Mesenchymal stem cell (in vitro differentiated cells and primary cell): ENCODE data around the gene ZDHHC14.

Source experiments
- DNase-seq: peaks from one replicate; pipeline ENCODE4 v3.0.0-alpha.2; 2013
- H2AFZ ChIP-seq: one replicate; pipeline ENCODE4 v1.6.1; 2013; ENCODE audit warnings: low read depth, mild to moderate bottlenecking, control low read depth, inconsistent platforms, low read length, moderate library complexity
- H2AK5ac ChIP-seq: 2 replicates; pipeline ENCODE4 v1.6.1; 2013; ENCODE audit warnings: low read length, moderate library complexity, mild to moderate bottlenecking, inconsistent platforms; ENCODE audit not compliant: severe bottlenecking
- H2BK120ac ChIP-seq: one replicate; pipeline ENCODE4 v1.6.1; 2013; ENCODE audit warnings: low read depth, mild to moderate bottlenecking, inconsistent platforms, low read length, moderate library complexity
- H2BK12ac ChIP-seq, 2 experiments: one replicate each; pipeline ENCODE4 v1.6.1; 2013; ENCODE audit warnings: inconsistent platforms in 2 of 2, low read length in 2 of 2, mild to moderate bottlenecking in 2 of 2, moderate library complexity in 2 of 2, control low read depth in 1 of 2
- H2BK15ac ChIP-seq: one replicate; pipeline ENCODE4 v1.6.1; 2013; ENCODE audit warnings: mild to moderate bottlenecking, low read depth, inconsistent platforms; ENCODE audit not compliant: poor library complexity, severe bottlenecking
- H2BK5ac ChIP-seq: 2 replicates; pipeline ENCODE4 v1.6.1; 2013; ENCODE audit warnings: low read depth, mild to moderate bottlenecking, low read length, control low read depth, inconsistent platforms; ENCODE audit not compliant: poor library complexity, severe bottlenecking
- H3K14ac ChIP-seq, 2 experiments: one replicate each; pipeline ENCODE4 v1.6.1; 2013; ENCODE audit warnings: inconsistent platforms in 2 of 2, low read length in 2 of 2, control low read depth in 1 of 2, mild to moderate bottlenecking in 1 of 2, moderate library complexity in 1 of 2
- H3K18ac ChIP-seq, 2 experiments: one replicate each; pipeline ENCODE4 v1.6.1; 2013; ENCODE audit warnings: inconsistent platforms in 2 of 2, low read length in 2 of 2, control low read depth in 1 of 2, low read depth in 1 of 2, mild to moderate bottlenecking in 1 of 2
- H3K23ac ChIP-seq, 2 experiments: one replicate each; pipeline ENCODE4 v1.6.1; 2013; ENCODE audit warnings: inconsistent platforms in 2 of 2, low read length in 2 of 2, mild to moderate bottlenecking in 2 of 2, moderate library complexity in 2 of 2, control low read depth in 1 of 2
- H3K27ac ChIP-seq: 2 replicates; pipeline ENCODE4 v1.5.1; 2013; ENCODE audit warnings: mild to moderate bottlenecking, moderate library complexity, low read length, control low read depth, inconsistent platforms; ENCODE audit not compliant: poor library complexity, severe bottlenecking
- H3K27me3 ChIP-seq, 2 experiments: 2 replicates each; pipeline versions ENCODE4 v1.6.1 to v1.7.0; 2013; ENCODE audit warnings: low read length in 2 of 2, mild to moderate bottlenecking in 2 of 2, moderate library complexity in 2 of 2, control low read depth in 1 of 2, inconsistent platforms in 1 of 2; ENCODE audit not compliant: control insufficient read depth in 1 of 2, insufficient read depth in 1 of 2
- H3K36me3 ChIP-seq, 2 experiments: 2 replicates each; pipeline versions ENCODE4 v1.6.1 to v1.7.0; 2013; ENCODE audit warnings: low read length in 2 of 2, control low read depth in 1 of 2, inconsistent platforms in 1 of 2, low read depth in 1 of 2, mild to moderate bottlenecking in 1 of 2; ENCODE audit not compliant: insufficient read depth in 2 of 2, control insufficient read depth in 1 of 2
- H3K4ac ChIP-seq, 2 experiments: one replicate each; pipeline ENCODE4 v1.6.1; 2013; ENCODE audit warnings: inconsistent platforms in 2 of 2, low read length in 2 of 2, mild to moderate bottlenecking in 2 of 2, moderate library complexity in 2 of 2, control low read depth in 1 of 2, low read depth in 1 of 2
- H3K4me1 ChIP-seq: 2 replicates; pipeline ENCODE4 v1.6.1; 2013; ENCODE audit warnings: low read depth, low read length, control low read depth; ENCODE audit not compliant: control insufficient read depth, insufficient read depth
- H3K4me2 ChIP-seq: 2 replicates; pipeline ENCODE4 v1.6.1; 2013; ENCODE audit warnings: low read length, mild to moderate bottlenecking, inconsistent platforms; ENCODE audit not compliant: poor library complexity, severe bottlenecking
- H3K4me3 ChIP-seq, 2 experiments: 2 replicates each; pipeline versions ENCODE4 v1.5.1 to v1.7.0; 2013; ENCODE audit warnings: low read length in 2 of 2, mild to moderate bottlenecking in 2 of 2, control low read depth in 1 of 2, low read depth in 1 of 2; ENCODE audit not compliant: insufficient read depth in 1 of 2
- H3K79me1 ChIP-seq: replicated peaks from 2 replicates; pipeline ENCODE4 v1.6.1; 2013; ENCODE audit warnings: mild to moderate bottlenecking, control low read depth, low read length, inconsistent platforms; ENCODE audit not compliant: poor library complexity, severe bottlenecking
- H3K9ac ChIP-seq: 2 replicates; pipeline ENCODE4 v1.7.0; 2013; ENCODE audit warnings: mild to moderate bottlenecking, low read length, moderate library complexity
- H3K9me3 ChIP-seq: 2 replicates; pipeline ENCODE4 v1.7.0; 2013; ENCODE audit warnings: mild to moderate bottlenecking, low read length; ENCODE audit not compliant: control insufficient read depth
- H4K8ac ChIP-seq: one replicate; pipeline ENCODE4 v1.6.1; 2013; ENCODE audit warnings: inconsistent platforms, mild to moderate bottlenecking, low read length, moderate library complexity
- H4K91ac ChIP-seq: one replicate; pipeline ENCODE4 v1.6.1; 2013; ENCODE audit warnings: mild to moderate bottlenecking, low read length, inconsistent platforms
- WGBS: methylation state at CpG from one replicate; pipeline ENCODE4 v1.1.7; 2013; ENCODE audit warnings: mixed read lengths; 5-methylcytosine and 5-hydroxymethylcytosine counted together

Gene ZDHHC14

GRCh38 chr6:157511682-157512381, 130.8 kb downstream of the ZDHHC14 start:
- Histone ChIP-seq H3K4me3 (no peak overlapping the region), H3K4me2 (no peak overlapping the region), H3K9me3 (peaks cover 9% of the 10 kb centered on the region), H2AK5ac (no peak overlapping the region), H3K79me1 (peaks cover 1% of the 10 kb centered on the region), H3K23ac (no peak overlapping the region), H4K8ac (no peak overlapping the region), H3K14ac (no peak overlapping the region), H4K91ac (no peak overlapping the region), H3K27ac (no peak overlapping the region), H3K4me1 (peaks cover 9% of the 10 kb centered on the region), H2BK12ac (no peak overlapping the region), H2BK15ac (no peak overlapping the region), H3K9ac (no peak overlapping the region), H3K18ac (no peak overlapping the region), H2AFZ (no peak overlapping the region), H2BK120ac (no peak overlapping the region), H2BK5ac (no peak overlapping the region), H3K4ac (no peak overlapping the region), H3K36me3 (no peaks in the 10 kb centered on the region), H3K27me3 (no peaks in the 10 kb centered on the region)
- no peak for DNase-seq
- 92% methylated on average over 13 of the region's 16 CpGs for WGBS

- Histone ChIP-seq H3K79me1 (peaks cover 1% of the 10 kb centered on the region), H3K4me3 (no peak overlapping the region), H2AFZ (no peak overlapping the region), H3K4ac (no peak overlapping the region), H3K27me3 (no peaks in the 10 kb centered on the region), H3K36me3 (no peaks in the 10 kb centered on the region), H2BK5ac (no peak overlapping the region), H3K4me1 (peaks cover 9% of the 10 kb centered on the region), H3K9ac (no peak overlapping the region), H3K14ac (no peak overlapping the region), H3K27ac (no peak overlapping the region), H4K8ac (no peak overlapping the region), H3K18ac (no peak overlapping the region), H2BK15ac (no peak overlapping the region), H2BK120ac (no peak overlapping the region), H4K91ac (no peak overlapping the region), H3K23ac (no peak overlapping the region), H2AK5ac (no peak overlapping the region), H3K4me2 (no peak overlapping the region), H2BK12ac (no peak overlapping the region), H3K9me3 (peaks cover 7% of the 10 kb centered on the region)
- 93% methylated on average over 5 of the region's 5 CpGs for WGBS
- no peak for DNase-seq
These were observed 131.3 kb downstream of the ZDHHC14 start for GRCh38 chr6:157512382-157512682.

- peaks cover 9% of the 10 kb centered on the region for H3K4me1 ChIP-seq
- 66% methylated on average over 8 of the region's 9 CpGs for WGBS
These were observed 132.1 kb downstream of the ZDHHC14 start for GRCh38 chr6:157513004-157513603.

GRCh38 chr6:157513619-157514485, 132.9 kb downstream of the ZDHHC14 start:
- Histone ChIP-seq H3K18ac (no peak overlapping the region), H3K14ac (no peak overlapping the region), H3K23ac (no peak overlapping the region), H3K4ac (no peak overlapping the region), H3K79me1 (peaks cover 1% of the 10 kb centered on the region), H4K8ac (no peak overlapping the region), H2BK120ac (no peak overlapping the region), H2BK5ac (no peak overlapping the region), H3K4me1 (peaks cover 9% of the 10 kb centered on the region), H3K4me3 (no peak overlapping the region), H2BK12ac (no peak overlapping the region), H3K36me3 (no peaks in the 10 kb centered on the region), H2AFZ (no peak overlapping the region), H3K9me3 (no peaks in the 10 kb centered on the region), H2AK5ac (peak overlapping the region; percentile 60), H4K91ac (no peak overlapping the region), H3K4me2 (no peak overlapping the region), H2BK15ac (no peak overlapping the region), H3K27ac (no peak overlapping the region), H3K9ac (no peak overlapping the region), H3K27me3 (no peaks in the 10 kb centered on the region)
- WGBS: 95% methylated on average over 11 of the region's 13 CpGs
- no peak for DNase-seq

More at GRCh38 chr6:157513004-157513603, 132.1 kb downstream of the ZDHHC14 start:
- H2BK15ac ChIP-seq: no peak overlapping the region
- no peak overlapping the region for H2AK5ac ChIP-seq
- no peak for DNase-seq
- H2BK5ac ChIP-seq: no peak overlapping the region
- no peak overlapping the region for H3K27ac ChIP-seq
- H3K14ac ChIP-seq: no peak overlapping the region
- no peak overlapping the region for H2AFZ ChIP-seq
- H3K9me3 ChIP-seq: peaks cover under 1% of the 10 kb centered on the region
- H3K36me3 ChIP-seq: no peaks in the 10 kb centered on the region
- H3K79me1 ChIP-seq: peaks cover 1% of the 10 kb centered on the region
- no peak overlapping the region for H3K4me3 ChIP-seq
- no peak overlapping the region for H2BK120ac ChIP-seq
- no peak overlapping the region for H3K4me2 ChIP-seq
- no peaks in the 10 kb centered on the region for H3K27me3 ChIP-seq
- no peak overlapping the region for H4K91ac ChIP-seq
- H3K18ac ChIP-seq: no peak overlapping the region
- no peak overlapping the region for H3K4ac ChIP-seq
- peak overlapping the region in 1 of 2 experiments; percentile 29 for H2BK12ac ChIP-seq
- H3K9ac ChIP-seq: no peak overlapping the region
- no peak overlapping the region for H3K23ac ChIP-seq
- H4K8ac ChIP-seq: no peak overlapping the region
